Measurements from ENCODE around the gene SLC22A2.

SLC22A2 gene

GRCh38 chr6:160217073-160217472 lies 41.5 kb downstream of the SLC22A2 start:
- FAIRE-seq, result no peak
- DNase-seq (ENCODE audit: low spot score), result no peak

DNA sequence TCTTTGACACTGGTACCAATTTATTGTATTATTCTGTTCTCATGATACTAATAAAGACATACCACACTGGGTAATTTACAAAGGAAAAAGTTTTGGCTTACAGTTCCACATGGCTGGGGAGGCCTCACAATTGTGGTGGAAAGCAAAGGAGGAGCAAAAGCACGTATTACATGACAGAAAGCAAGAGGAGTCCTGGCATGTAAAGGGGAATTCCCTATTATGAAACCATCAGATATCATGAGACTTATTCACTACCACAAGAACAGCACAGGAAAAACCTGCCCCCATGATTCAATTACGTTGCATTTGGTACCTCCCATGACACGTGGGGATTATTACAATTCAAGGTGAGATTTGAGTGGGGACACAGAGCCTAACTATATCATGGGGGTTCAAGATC lies 43.4 kb downstream of the SLC22A2 start:
- peak; percentile 56 for DNase-seq (ENCODE audit: low spot score)

GRCh38 chr6:160207618-160208017 lies 51.0 kb downstream of the SLC22A2 start:
- no peak for DNase-seq (ENCODE audit: low spot score)
- FAIRE-seq, result no peak

More for the DNA sequence above, 43.4 kb downstream of the SLC22A2 start:
- FAIRE-seq, result no peak

- FAIRE-seq, result no peak
- no peak for DNase-seq (ENCODE audit: low spot score)
These were observed 53.9 kb downstream of the SLC22A2 start for GRCh38 chr6:160204710-160205109.

- FAIRE-seq (no peak), DNase-seq (ENCODE audit: low spot score) (no peak)
These were observed 54.7 kb downstream of the SLC22A2 start for GRCh38 chr6:160203953-160204352.

DNA sequence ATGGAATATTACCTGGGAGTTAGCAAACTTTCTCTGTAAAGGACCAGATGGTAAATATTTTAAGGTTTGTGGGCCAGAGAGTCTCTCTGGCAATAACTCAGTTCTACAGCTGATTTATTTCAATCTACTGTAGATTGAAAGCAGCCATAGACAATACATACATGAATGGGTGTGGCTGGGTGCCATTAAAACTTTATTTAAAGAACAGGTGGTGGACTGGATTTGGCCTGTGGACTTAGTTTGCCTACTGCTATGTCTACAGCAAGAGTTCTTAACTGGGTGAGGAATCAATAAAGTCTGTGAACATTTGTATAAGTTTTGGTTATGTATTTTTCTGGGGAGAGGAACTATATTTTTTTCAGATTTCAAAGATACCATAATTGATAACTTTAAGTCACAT lies 55.1 kb downstream of the SLC22A2 start:
- DNase-seq (ENCODE audit: low spot score), result no peak
- FAIRE-seq, result no peak

GRCh38 chr6:160203076-160203475 lies 55.5 kb downstream of the SLC22A2 start:
- FAIRE-seq (no peak), DNase-seq (ENCODE audit: low spot score) (no peak)

DNA sequence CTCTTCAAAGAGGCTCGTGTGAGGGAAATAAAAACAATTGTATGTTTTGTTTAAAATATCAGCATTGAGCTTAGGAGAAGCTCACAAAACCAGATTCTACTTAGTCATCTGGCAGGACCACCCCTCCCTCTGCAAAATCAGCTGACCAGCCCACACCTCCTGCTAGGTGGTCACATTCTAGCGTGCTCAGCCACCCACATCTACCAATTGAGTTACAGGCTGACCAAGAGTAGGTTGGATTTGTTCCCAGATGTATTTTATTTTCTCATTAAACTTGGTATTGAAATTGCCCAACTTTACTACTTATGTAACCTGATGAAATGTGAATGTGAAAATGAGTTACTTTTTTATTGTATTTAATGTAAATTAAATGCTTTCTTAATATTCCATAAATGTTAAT lies 56.2 kb downstream of the SLC22A2 start:
- FAIRE-seq, result peak; percentile 76

GRCh38 chr6:160201061-160201460 lies 57.6 kb downstream of the SLC22A2 start:
- DNase-seq (ENCODE audit: low spot score), result no peak
- no peak for FAIRE-seq

More for the DNA sequence above, 56.2 kb downstream of the SLC22A2 start:
- no peak for DNase-seq (ENCODE audit: low spot score)

- FAIRE-seq (peak; percentile 84), DNase-seq (ENCODE audit: low spot score) (peak; percentile 54)
These were observed 59.9 kb downstream of the SLC22A2 start for GRCh38 chr6:160198606-160199211.

DNA sequence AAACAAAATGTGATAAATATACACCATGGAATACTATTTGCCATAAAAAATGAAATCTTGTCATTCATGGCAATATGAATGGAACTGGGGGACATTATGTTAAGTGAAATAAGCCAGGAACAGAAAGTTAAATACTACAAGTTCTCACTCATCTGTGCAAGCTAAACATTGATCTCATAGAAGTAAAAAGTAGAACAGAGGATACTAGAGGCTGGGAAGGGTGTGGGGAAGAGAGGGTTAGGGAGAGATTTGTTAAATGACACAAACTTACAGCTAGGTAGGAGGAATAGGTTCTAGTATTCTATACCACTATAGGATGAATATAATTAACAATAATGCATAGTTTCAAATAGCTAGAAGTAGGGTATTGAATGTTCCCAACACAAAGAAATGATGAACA lies 61.0 kb downstream of the SLC22A2 start:
- no peak for FAIRE-seq
- no peak for DNase-seq (ENCODE audit: low spot score)

DNA sequence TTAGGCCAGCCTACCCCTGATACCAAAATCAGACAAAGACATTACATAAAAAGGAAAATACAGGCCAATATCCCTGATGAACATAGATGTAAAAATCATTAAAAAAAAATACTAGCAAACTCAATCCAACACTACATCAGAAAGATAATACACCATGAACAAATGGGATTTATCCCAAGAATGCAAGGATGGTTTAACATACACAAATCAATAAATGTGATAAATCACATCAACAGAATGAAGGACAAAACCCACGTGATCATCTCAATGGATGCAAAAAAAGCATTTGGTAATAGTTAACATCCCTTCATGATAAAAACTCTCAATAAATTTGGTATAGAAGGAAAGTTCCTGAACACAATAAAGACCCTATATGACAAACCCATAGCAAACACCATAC lies 63.8 kb downstream of the SLC22A2 start:
- DNase-seq (ENCODE audit: low spot score) (no peak), FAIRE-seq (no peak)

- DNase-seq (ENCODE audit: low spot score) (no peak), FAIRE-seq (no peak)
These were observed 65.8 kb downstream of the SLC22A2 start for GRCh38 chr6:160192840-160193239.

GRCh38 chr6:160190973-160191372 lies 67.6 kb downstream of the SLC22A2 start:
- FAIRE-seq (no peak), DNase-seq (ENCODE audit: low spot score) (no peak)

GRCh38 chr6:160190081-160190480 lies 68.5 kb downstream of the SLC22A2 start:
- FAIRE-seq (no peak), DNase-seq (ENCODE audit: low spot score) (no peak)

DNA sequence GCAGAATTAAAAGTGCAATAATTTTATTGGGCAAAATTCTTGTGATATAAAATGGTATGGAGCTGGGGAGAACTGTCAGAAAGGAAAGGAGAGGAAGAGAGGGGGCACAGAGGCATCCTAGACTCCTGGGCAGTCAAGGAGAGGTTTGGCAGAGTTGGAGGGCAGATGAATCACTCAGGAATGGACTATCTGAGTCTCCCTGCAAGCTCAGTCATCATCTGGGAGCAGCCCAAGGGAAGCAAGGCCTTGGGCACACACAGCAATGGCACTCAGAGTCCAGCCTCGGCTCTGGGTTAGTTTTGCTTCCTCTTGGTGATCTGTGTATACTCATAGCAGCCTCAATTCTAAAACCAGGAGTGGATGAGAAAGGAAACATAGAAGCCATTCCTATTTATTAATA lies 69.8 kb downstream of the SLC22A2 start:
- FAIRE-seq (no peak), DNase-seq (ENCODE audit: low spot score) (peak; percentile 30)

GRCh38 chr6:160180706-160181105 lies 77.9 kb downstream of the SLC22A2 start:
- DNase-seq (ENCODE audit: low spot score) (no peak), FAIRE-seq (no peak)

GRCh38 chr6:160178271-160178670 lies 80.3 kb downstream of the SLC22A2 start:
- FAIRE-seq, result no peak
- DNase-seq (ENCODE audit: low spot score), result no peak

GRCh38 chr6:160177220-160177619 lies 81.4 kb downstream of the SLC22A2 start:
- FAIRE-seq (no peak), DNase-seq (ENCODE audit: low spot score) (no peak)

DNA sequence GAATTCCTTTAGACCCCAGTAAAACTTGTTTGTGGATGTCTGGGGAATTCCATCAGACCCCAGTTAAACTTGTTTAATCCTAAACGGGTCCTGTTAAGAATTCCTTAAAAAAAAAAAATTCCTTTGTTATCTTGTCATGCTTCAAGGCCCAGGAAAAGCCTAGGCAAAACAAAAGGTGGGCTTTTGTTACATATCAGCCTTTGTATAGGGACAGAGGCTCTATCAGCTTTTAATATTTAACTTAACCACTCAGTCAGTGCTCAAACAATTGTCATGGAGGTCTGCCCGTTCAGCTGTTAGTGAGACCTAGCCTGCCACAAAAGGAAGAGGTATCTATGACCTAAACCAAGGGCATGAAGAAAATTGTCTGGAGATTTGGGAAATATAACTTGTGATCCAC lies 83.9 kb downstream of the SLC22A2 start:
- peak; percentile 41 for DNase-seq (ENCODE audit: low spot score)
- peak; percentile 74 for FAIRE-seq

DNA sequence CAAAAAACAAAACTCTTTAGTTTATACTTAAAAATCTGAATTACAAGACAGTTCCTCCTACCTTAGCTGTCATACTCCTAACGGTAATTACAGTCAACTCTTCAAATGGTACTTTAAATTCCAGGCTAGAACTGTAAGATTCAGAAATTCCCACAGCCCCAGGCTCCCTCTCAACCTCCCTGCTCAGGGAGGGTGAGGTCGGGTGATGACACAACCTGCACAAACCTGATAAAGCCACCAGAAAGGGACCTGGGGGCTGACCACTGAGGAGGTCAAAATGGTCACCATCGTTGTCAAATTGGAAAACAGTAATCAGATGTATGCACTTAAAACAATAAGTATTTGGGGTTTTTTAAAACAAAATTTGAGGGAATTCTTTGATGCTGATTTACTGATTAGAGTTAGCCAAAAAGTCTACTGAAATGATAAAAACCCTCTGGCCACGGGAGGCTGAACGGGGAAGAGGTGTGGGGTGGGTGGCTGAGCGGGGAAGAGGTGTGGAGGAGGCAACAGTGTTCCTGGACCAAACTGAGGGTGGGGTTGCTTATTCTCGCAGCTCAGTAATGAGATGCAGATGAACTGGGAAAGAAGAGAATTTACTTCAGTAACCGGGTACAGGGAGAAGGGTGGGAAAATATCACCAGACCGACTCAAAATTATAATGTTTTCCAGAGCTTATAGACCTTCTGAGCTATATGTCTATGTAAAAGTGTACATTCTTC lies 84.7 kb downstream of the SLC22A2 start:
- FAIRE-seq, result no peak
- DNase-seq (ENCODE audit: low spot score), result no peak

DNA sequence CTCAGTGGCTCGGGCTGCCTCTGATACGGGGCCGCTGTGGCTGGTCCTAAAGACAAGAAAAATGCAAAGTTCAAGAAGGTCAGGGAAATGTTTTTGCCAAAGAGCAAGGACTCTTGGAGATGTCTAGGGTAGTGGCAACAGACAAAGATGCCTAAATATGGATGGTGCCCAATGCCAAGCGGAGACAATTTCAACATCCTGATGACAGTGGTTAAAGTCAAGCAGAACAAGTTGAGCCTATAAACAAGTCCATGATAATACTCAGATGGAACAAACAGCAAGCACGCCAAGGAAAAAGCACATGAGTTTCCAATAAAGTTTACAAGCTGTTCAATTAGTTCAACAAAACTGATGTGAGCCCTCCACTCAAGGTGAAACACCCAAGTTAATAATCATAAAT lies 85.9 kb downstream of the SLC22A2 start:
- FAIRE-seq (no peak), DNase-seq (ENCODE audit: low spot score) (no peak)

- FAIRE-seq, result no peak
- DNase-seq (ENCODE audit: low spot score), result no peak
These were observed 88.5 kb downstream of the SLC22A2 start for GRCh38 chr6:160170018-160170680.

All from RCC 7860 (cell line).